BLaER1 treated with 17β-estradiol and CSF1 and Interleukin-3, amounts not matched to agents 10 nM and 100 nM (cell line): Measurements from ENCODE around the gene PDZD2.

ENCODE experiments used
- H3K27ac ChIP-seq, 11 experiments: shearing (Covaris generic); formaldehyde crosslinking; 2 replicates each; pipeline ENCODE4 v1.8.1; 2022
- H3K27me3 ChIP-seq, 11 experiments: shearing (Covaris generic); formaldehyde crosslinking; 2 replicates each; pipeline ENCODE4 v1.8.1; 2022
- H3K36me3 ChIP-seq, 11 experiments: shearing (Covaris generic); formaldehyde crosslinking; 2 replicates each; pipeline ENCODE4 v1.8.1; 2022
- H3K4me1 ChIP-seq, 10 experiments: shearing (Covaris generic); formaldehyde crosslinking; 2 replicates each; pipeline ENCODE4 v1.8.1; 2022
- H3K4me2 ChIP-seq, 11 experiments: shearing (Covaris generic); formaldehyde crosslinking; 2 replicates each; pipeline ENCODE4 v1.8.1; 2022
- H3K4me3 ChIP-seq, 10 experiments: shearing (Covaris generic); formaldehyde crosslinking; 2 replicates each; pipeline ENCODE4 v1.8.1; 2022
- H3K9ac ChIP-seq, 11 experiments: shearing (Covaris generic); formaldehyde crosslinking; 2 replicates each; pipeline ENCODE4 v1.8.1; 2022
- H3K9me3 ChIP-seq, 11 experiments: shearing (Covaris generic); formaldehyde crosslinking; replicated peaks in 1 of 11; 2 replicates each; pipeline ENCODE4 v1.8.1; 2022
- H4K20me1 ChIP-seq, 11 experiments: shearing (Covaris generic); formaldehyde crosslinking; 2 replicates each; pipeline ENCODE4 v1.8.1; 2022
- Cebpa-rat ChIP-seq, 11 experiments: shearing (Covaris generic); IDR thresholded peaks; 2 replicates each; pipeline ENCODE4 v1.8.1; 2022

Gene PDZD2

GRCh38 chr5:31783086-31783645, 144.2 kb downstream of the PDZD2 start:
- Histone ChIP-seq H3K36me3 (no peaks in the 10 kb centered on the region), H3K9ac (no peak overlapping the region), H3K27me3 (no peaks in the 10 kb centered on the region), H3K27ac (no peak overlapping the region), H3K9me3 (peaks cover 0 to 4% (median 0%) of the 10 kb centered on the region in 11 experiments; a peak in 2 of 22 replicates), H3K4me1 (peaks cover 0 to 8% (median 0%) of the 10 kb centered on the region in 10 experiments; a peak in 4 of 20 replicates), H3K4me3 (no peak overlapping the region), H3K4me2 (no peak overlapping the region), H4K20me1 (no peaks in the 10 kb centered on the region)
- no peak for TF ChIP-seq Cebpa-rat (IDR thresholded peaks at IDR 0.05)

GRCh38 chr5:31783731-31784130, 144.8 kb downstream of the PDZD2 start:
- Histone ChIP-seq H3K4me3 (no peak overlapping the region), H4K20me1 (no peaks in the 10 kb centered on the region), H3K4me1 (peaks cover 0 to 8% (median 0%) of the 10 kb centered on the region in 10 experiments; a peak in 4 of 20 replicates), H3K27ac (no peak overlapping the region), H3K27me3 (no peaks in the 10 kb centered on the region), H3K36me3 (no peaks in the 10 kb centered on the region), H3K9me3 (peaks cover 0 to 2% (median 0%) of the 10 kb centered on the region in 11 experiments; a peak in 2 of 22 replicates), H3K4me2 (no peak overlapping the region), H3K9ac (no peak overlapping the region)
- TF ChIP-seq Cebpa-rat (IDR thresholded peaks at IDR 0.05) = no peak

- Histone ChIP-seq H4K20me1 (no peaks in the 10 kb centered on the region), H3K27ac (no peak overlapping the region), H3K4me2 (no peak overlapping the region), H3K4me1 (peaks cover 0 to 8% (median 0%) of the 10 kb centered on the region in 10 experiments; a peak in 4 of 20 replicates), H3K9me3 (peaks cover 0 to 10% (median 0%) of the 10 kb centered on the region in 11 experiments; a peak in 8 of 22 replicates), H3K36me3 (0 out of 22 replicates have a peak, but pooled peaks cover 0 to 5% (median 0%) of the 10 kb centered on the region in 11 experiments), H3K4me3 (no peak overlapping the region), H3K27me3 (no peaks in the 10 kb centered on the region), H3K9ac (no peak overlapping the region)
- no peak for TF ChIP-seq Cebpa-rat (IDR thresholded peaks at IDR 0.05)
These were observed 147.2 kb downstream of the PDZD2 start for GRCh38 chr5:31786090-31786631.

- Histone ChIP-seq H3K36me3 (0 out of 22 replicates have a peak, but pooled peaks cover 0 to 4% (median 0%) of the 10 kb centered on the region in 11 experiments), H4K20me1 (no peaks in the 10 kb centered on the region), H3K4me1 (no peaks in the 10 kb centered on the region), H3K4me3 (no peak overlapping the region), H3K4me2 (no peak overlapping the region), H3K9ac (no peak overlapping the region), H3K9me3 (peaks cover 0 to 8% (median 0%) of the 10 kb centered on the region in 11 experiments; a peak in 8 of 22 replicates), H3K27ac (no peak overlapping the region), H3K27me3 (no peaks in the 10 kb centered on the region)
- no peak for TF ChIP-seq Cebpa-rat (IDR thresholded peaks at IDR 0.05)
These were observed 155.1 kb downstream of the PDZD2 start for GRCh38 chr5:31794009-31794408.

- no peak overlapping the region for H3K4me2 ChIP-seq
- H3K27me3 ChIP-seq = no peaks in the 10 kb centered on the region
- H3K9ac ChIP-seq = no peak overlapping the region
- no peak overlapping the region for H3K27ac ChIP-seq
- no peak overlapping the region for H3K4me3 ChIP-seq
- no peaks in the 10 kb centered on the region for H4K20me1 ChIP-seq
- no peaks in the 10 kb centered on the region for H3K4me1 ChIP-seq
- no peak for TF ChIP-seq Cebpa-rat (IDR thresholded peaks at IDR 0.05)
- no peaks in the 10 kb centered on the region; a peak in 1 of 22 replicates for H3K9me3 ChIP-seq
- H3K36me3 ChIP-seq = no peaks in the 10 kb centered on the region
These were observed 159.2 kb downstream of the PDZD2 start for GRCh38 chr5:31798168-31798567.

- no peaks in the 10 kb centered on the region for H3K36me3 ChIP-seq
- H3K27ac ChIP-seq = no peak overlapping the region
- no peaks in the 10 kb centered on the region for H3K27me3 ChIP-seq
- TF ChIP-seq Cebpa-rat (IDR thresholded peaks at IDR 0.05) = no peak
- H3K9me3 ChIP-seq = no peaks in the 10 kb centered on the region
- no peak overlapping the region for H3K9ac ChIP-seq
- H3K4me3 ChIP-seq = no peak overlapping the region
- H3K4me2 ChIP-seq = no peak overlapping the region
- no peaks in the 10 kb centered on the region for H4K20me1 ChIP-seq
- H3K4me1 ChIP-seq = no peaks in the 10 kb centered on the region
These were observed 161.4 kb downstream of the PDZD2 start for GRCh38 chr5:31800351-31800750.

GRCh38 chr5:31805785-31806400, 167.0 kb downstream of the PDZD2 start:
- Histone ChIP-seq H3K36me3 (no peaks in the 10 kb centered on the region), H4K20me1 (no peaks in the 10 kb centered on the region), H3K27ac (no peak overlapping the region), H3K9me3 (no peaks in the 10 kb centered on the region), H3K9ac (no peak overlapping the region), H3K27me3 (no peaks in the 10 kb centered on the region), H3K4me1 (0 out of 20 replicates have a peak, but pooled peaks cover 0 to under 1% (median 0%) of the 10 kb centered on the region in 10 experiments), H3K4me3 (no peak overlapping the region), H3K4me2 (no peak overlapping the region)
- TF ChIP-seq Cebpa-rat (IDR thresholded peaks at IDR 0.05) = no peak

GRCh38 chr5:31806561-31806960, 167.6 kb downstream of the PDZD2 start:
- Histone ChIP-seq H3K9me3 (no peaks in the 10 kb centered on the region), H3K9ac (no peak overlapping the region), H3K4me2 (no peak overlapping the region), H3K27ac (no peak overlapping the region), H3K4me3 (no peak overlapping the region), H3K36me3 (no peaks in the 10 kb centered on the region), H3K27me3 (no peaks in the 10 kb centered on the region), H4K20me1 (no peaks in the 10 kb centered on the region), H3K4me1 (peaks cover 0 to 7% (median 0%) of the 10 kb centered on the region in 10 experiments; a peak in 1 of 20 replicates)
- TF ChIP-seq Cebpa-rat (IDR thresholded peaks at IDR 0.05) = no peak

- Histone ChIP-seq H3K27me3 (no peaks in the 10 kb centered on the region), H3K36me3 (no peaks in the 10 kb centered on the region), H3K9me3 (no peaks in the 10 kb centered on the region), H3K4me3 (no peak overlapping the region), H3K4me1 (peaks cover 0 to 7% (median 0%) of the 10 kb centered on the region in 10 experiments; a peak in 1 of 20 replicates), H3K27ac (no peak overlapping the region), H4K20me1 (no peaks in the 10 kb centered on the region), H3K9ac (no peak overlapping the region), H3K4me2 (no peak overlapping the region)
- no peak for TF ChIP-seq Cebpa-rat (IDR thresholded peaks at IDR 0.05)
These were observed 169.0 kb downstream of the PDZD2 start for GRCh38 chr5:31807789-31808540.
